Measurements from ENCODE around the gene C10orf67. TPM values are rescaled to one million over a fixed set of nuclear protein-coding genes. Genes with fewer than 3 reads are reported as not detected.

The C10orf67 gene
- total RNA-seq, 1 experiment from 2014 or later, result 0.21 TPM

DNA sequence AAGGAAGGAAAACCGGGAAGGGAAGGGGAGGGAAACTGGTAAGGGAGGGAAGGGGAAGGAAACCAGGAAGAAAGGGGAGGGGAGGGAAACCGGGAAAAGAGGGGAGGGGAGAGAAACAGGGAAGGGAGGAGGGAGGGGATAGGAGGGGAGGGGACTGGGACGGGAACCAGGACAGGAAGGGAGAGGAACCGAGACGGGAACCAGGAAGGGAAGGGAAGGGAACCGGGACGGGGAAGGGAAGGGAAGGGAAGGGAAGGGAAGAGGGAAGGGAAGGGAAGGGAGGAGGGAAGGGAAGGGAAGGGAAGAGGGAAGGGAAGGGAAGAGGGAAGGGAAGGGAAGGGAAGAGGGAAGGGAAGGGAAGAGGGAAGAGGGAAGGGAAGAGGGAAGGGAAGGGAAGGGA lies 13.6 kb downstream of the C10orf67 start:
- Mint-ChIP-seq H3K27me3 (ENCODE audit: insufficient read depth, unreplicated experiment) (no peaks in the 10 kb centered on the region), H3K4me3 (ENCODE audit: unreplicated experiment) (no peak overlapping the region), H3K4me1 (ENCODE audit: insufficient read depth, unreplicated experiment) (no peaks in the 10 kb centered on the region), H3K36me3 (ENCODE audit: insufficient read depth, unreplicated experiment) (no peaks in the 10 kb centered on the region), H3K27ac (ENCODE audit: low read depth, unreplicated experiment) (peak overlapping the region; percentile 90), H3K9me3 (ENCODE audit: unreplicated experiment) (peaks cover 8% of the 10 kb centered on the region)
- ChIA-PET CTCF (interaction anchor here (0.6 to 2.5 kb wide), 3 partner anchors 12 to 194 kb away, joined by 3 to 6 read pairs (median 6); no protein-coding TSS in a partner anchor), POLR2A (interaction anchor here (0.8 to 3.2 kb wide), 3 partner anchors 34 to 185 kb away, joined by 3 to 34 read pairs (median 3); partner anchors contain the start of gene OTUD1)
- no peak for TF ChIP-seq CTCF (IDR thresholded peaks at IDR 0.05; ENCODE audit: unreplicated experiment)
- DNase-seq (ENCODE audit: unreplicated experiment), result no peak
- intact Hi-C loops (cut with micrococcal nuclease), result no loop called here
- BruUV-seq (replicated peaks), result no TSS peak

- ChIA-PET POLR2A (interaction anchor here (0.5 to 1.7 kb wide), 7 partner anchors 12 to 203 kb away, joined by 3 to 9 read pairs (median 4); no protein-coding TSS in a partner anchor), CTCF (interaction anchor here (0.6 to 1.7 kb wide), 8 partner anchors 12 to 203 kb away, joined by 3 to 8 read pairs (median 4); no protein-coding TSS in a partner anchor)
- Mint-ChIP-seq H3K4me1 (ENCODE audit: insufficient read depth, unreplicated experiment) (no peaks in the 10 kb centered on the region), H3K9me3 (ENCODE audit: unreplicated experiment) (peaks cover 8% of the 10 kb centered on the region), H3K27me3 (ENCODE audit: insufficient read depth, unreplicated experiment) (no peaks in the 10 kb centered on the region), H3K36me3 (ENCODE audit: insufficient read depth, unreplicated experiment) (no peaks in the 10 kb centered on the region), H3K4me3 (ENCODE audit: unreplicated experiment) (no peak overlapping the region), H3K27ac (ENCODE audit: low read depth, unreplicated experiment) (no peak overlapping the region)
- intact Hi-C loops (cut with micrococcal nuclease), result no loop called here
- no peak for TF ChIP-seq CTCF (IDR thresholded peaks at IDR 0.05; ENCODE audit: unreplicated experiment)
- no TSS peak for BruUV-seq (replicated peaks)
- DNase-seq (ENCODE audit: unreplicated experiment), result peak; percentile 21
Observed at GRCh38 chr10:23326544-23327307, 17.9 kb downstream of the C10orf67 start.

GRCh38 chr10:23325132-23325531 lies 19.5 kb downstream of the C10orf67 start:
- H3K4me1 Mint-ChIP-seq (ENCODE audit: insufficient read depth, unreplicated experiment), result no peaks in the 10 kb centered on the region
- H3K27me3 Mint-ChIP-seq (ENCODE audit: insufficient read depth, unreplicated experiment), result no peaks in the 10 kb centered on the region
- DNase-seq (ENCODE audit: unreplicated experiment), result peak; percentile 15
- no peak for TF ChIP-seq CTCF (IDR thresholded peaks at IDR 0.05; ENCODE audit: unreplicated experiment)
- BruUV-seq (replicated peaks), result no TSS peak
- ChIA-PET CTCF (interaction anchor here (0.6 to 2.5 kb wide), 10 partner anchors 10 to 1280 kb away, joined by 3 to 21 read pairs (median 5); no protein-coding TSS in a partner anchor), POLR2A (interaction anchor here (2.2 kb wide), 1 partner anchor 205 kb away, joined by 4 read pairs; no protein-coding TSS in a partner anchor)
- no peak overlapping the region for H3K27ac Mint-ChIP-seq (ENCODE audit: low read depth, unreplicated experiment)
- intact Hi-C loops (cut with micrococcal nuclease), result no loop called here
- H3K4me3 Mint-ChIP-seq (ENCODE audit: unreplicated experiment), result no peak overlapping the region
- no peaks in the 10 kb centered on the region for H3K36me3 Mint-ChIP-seq (ENCODE audit: insufficient read depth, unreplicated experiment)
- H3K9me3 Mint-ChIP-seq (ENCODE audit: unreplicated experiment), result no peaks in the 10 kb centered on the region

- ChIA-PET POLR2A (interaction anchor here (2.2 kb wide), 1 partner anchor 206 kb away, joined by 4 read pairs; no protein-coding TSS in a partner anchor), CTCF (interaction anchor here (0.5 to 2.5 kb wide), 8 partner anchors 10 to 205 kb away, joined by 3 to 21 read pairs (median 4); no protein-coding TSS in a partner anchor)
- no TSS peak for BruUV-seq (replicated peaks)
- H3K4me1 Mint-ChIP-seq (ENCODE audit: insufficient read depth, unreplicated experiment), result no peaks in the 10 kb centered on the region
- H3K4me3 Mint-ChIP-seq (ENCODE audit: unreplicated experiment), result no peak overlapping the region
- no peak for TF ChIP-seq CTCF (IDR thresholded peaks at IDR 0.05; ENCODE audit: unreplicated experiment)
- H3K27me3 Mint-ChIP-seq (ENCODE audit: insufficient read depth, unreplicated experiment), result no peaks in the 10 kb centered on the region
- H3K36me3 Mint-ChIP-seq (ENCODE audit: insufficient read depth, unreplicated experiment), result no peaks in the 10 kb centered on the region
- intact Hi-C loops (cut with micrococcal nuclease), result no loop called here
- no peak for DNase-seq (ENCODE audit: unreplicated experiment)
- H3K27ac Mint-ChIP-seq (ENCODE audit: low read depth, unreplicated experiment), result no peak overlapping the region
- no peaks in the 10 kb centered on the region for H3K9me3 Mint-ChIP-seq (ENCODE audit: unreplicated experiment)
Observed at GRCh38 chr10:23324351-23324750, 20.2 kb downstream of the C10orf67 start.
